IMR-90 (cell line): ENCODE measurements around the gene NEURL1B. TPM values are rescaled to one million over a fixed set of nuclear protein-coding genes. Genes with fewer than 3 reads are reported as not detected.

Source experiments
- ATAC-seq: fragments of 200-7000 bp; cut with Tn5 transposase; 2 replicates; pipeline ENCODE4 v1.9.1; 2020; ENCODE audit warnings: low read depth, mild to moderate bottlenecking, moderate library complexity
- BruUV-seq: library from RNA; stranded (reverse); fragments of 400-500 nt; replicated peaks from 2 replicates; lab custom pipeline; 2021; lab: Mats Ljungman, UMichigan
- CTCF ChIA-PET: fragments of 300-600 bp; formaldehyde crosslinking; extraction: SDS; loops from one replicate; lab custom pipeline; 2021; ENCODE audit warnings: antibody characterized with exemption; lab: Yijun Ruan, JAX
- POLR2A ChIA-PET: fragments of 300-600 bp; sonication (Branson Sonifier 250); formaldehyde crosslinking; loops from one replicate; lab custom pipeline; 2022; ENCODE audit warnings: antibody characterized with exemption; ENCODE audit not compliant: unreplicated experiment; lab: Charles Lee
- DNase-seq: peaks from one replicate; pipeline ENCODE4 v3.0.0; 2013
- H2AFZ ChIP-seq: replicated peaks from 2 replicates; pipeline ENCODE3; 2013; ENCODE audit warnings: low read length, mild to moderate bottlenecking; ENCODE audit not compliant: poor library complexity
- H2AK5ac ChIP-seq: 2 replicates; pipeline ENCODE4 v1.6.1; 2013; ENCODE audit warnings: low read depth, low read length, inconsistent platforms
- H2AK9ac ChIP-seq: replicated peaks from 2 replicates; pipeline ENCODE3; 2013; ENCODE audit warnings: mild to moderate bottlenecking, low read depth, low read length, moderate library complexity; ENCODE audit not compliant: poor library complexity
- H2BK120ac ChIP-seq: 2 replicates; pipeline ENCODE4 v1.6.1; 2013; ENCODE audit warnings: low read depth, low read length, inconsistent platforms
- H2BK15ac ChIP-seq: 3 replicates; pipeline ENCODE4 v1.6.1; 2013; ENCODE audit warnings: low read depth, low read length, inconsistent platforms
- H2BK20ac ChIP-seq: 2 replicates; pipeline ENCODE4 v1.6.1; 2013; ENCODE audit warnings: low read depth, mild to moderate bottlenecking, inconsistent platforms, low read length, moderate library complexity
- H2BK5ac ChIP-seq: 2 replicates; pipeline ENCODE4 v1.6.1; 2013; ENCODE audit warnings: mild to moderate bottlenecking, low read depth, low read length, inconsistent platforms; ENCODE audit not compliant: poor library complexity, severe bottlenecking
- H3K14ac ChIP-seq: replicated peaks from 2 replicates; pipeline ENCODE4 v1.6.1; 2013; ENCODE audit warnings: low read depth, low read length, inconsistent platforms
- H3K18ac ChIP-seq: 2 replicates; pipeline ENCODE4 v1.6.1; 2013; ENCODE audit warnings: low read depth, low read length, control low read depth
- H3K23ac ChIP-seq: 2 replicates; pipeline ENCODE4 v1.6.1; 2013; ENCODE audit warnings: low read depth, low read length, inconsistent platforms
- H3K27ac ChIP-seq: 2 replicates; pipeline ENCODE4 v1.5.1; 2013; ENCODE audit warnings: mild to moderate bottlenecking, control low read depth, low read length; ENCODE audit not compliant: insufficient read depth
- H3K27me3 ChIP-seq: 2 replicates; pipeline ENCODE4 v1.6.1; 2013; ENCODE audit warnings: low read length; ENCODE audit not compliant: control insufficient read depth, insufficient read depth
- H3K36me3 ChIP-seq: 2 replicates; pipeline ENCODE4 v1.6.1; 2013; ENCODE audit warnings: low read length, mixed read lengths; ENCODE audit not compliant: control insufficient read depth, insufficient read depth
- H3K4ac ChIP-seq: 2 replicates; pipeline ENCODE4 v1.6.1; 2013; ENCODE audit warnings: low read depth, low read length, inconsistent platforms
- H3K4me1 ChIP-seq: 2 replicates; pipeline ENCODE4 v1.6.1; 2013; ENCODE audit warnings: low read length, mixed read lengths; ENCODE audit not compliant: control insufficient read depth, insufficient read depth
- H3K4me2 ChIP-seq: 2 replicates; pipeline ENCODE4 v1.6.1; 2013; ENCODE audit warnings: low read depth, mild to moderate bottlenecking, control low read depth, low read length, moderate library complexity
- H3K4me3 ChIP-seq: 2 replicates; pipeline ENCODE4 v1.5.1; 2013; ENCODE audit warnings: low read depth, mild to moderate bottlenecking, control low read depth, low read length, moderate library complexity; ENCODE audit not compliant: insufficient read depth
- H3K56ac ChIP-seq: 2 replicates; pipeline ENCODE4 v1.6.1; 2013; ENCODE audit warnings: low read length, inconsistent platforms; ENCODE audit not compliant: insufficient read depth; ENCODE audit errors: extremely low read depth
- H3K79me1 ChIP-seq, 2 experiments: 2 replicates each; pipeline ENCODE4 v1.6.1; 2013; ENCODE audit warnings: low read length in 2 of 2, inconsistent platforms in 1 of 2, low read depth in 1 of 2
- H3K9ac ChIP-seq: 2 replicates; pipeline ENCODE4 v1.6.1; 2013; ENCODE audit warnings: low read depth, low read length, control low read depth
- H3K9me1 ChIP-seq: 2 replicates; pipeline ENCODE4 v1.6.1; 2013; ENCODE audit warnings: low read length, inconsistent platforms; ENCODE audit not compliant: insufficient read depth
- H3K9me3 ChIP-seq: 2 replicates; pipeline ENCODE4 v1.6.1; 2013; ENCODE audit warnings: low read length; ENCODE audit not compliant: control insufficient read depth, insufficient read depth
- H4K20me1 ChIP-seq: 2 replicates; pipeline ENCODE4 v1.6.1; 2013; ENCODE audit warnings: low read length, inconsistent platforms; ENCODE audit not compliant: insufficient read depth
- H4K5ac ChIP-seq: 2 replicates; pipeline ENCODE4 v1.6.1; 2013; ENCODE audit warnings: mild to moderate bottlenecking, low read depth, low read length, control low read depth
- H4K8ac ChIP-seq, 2 experiments: 2 replicates each; pipeline ENCODE4 v1.6.1; 2013; ENCODE audit warnings: low read depth in 2 of 2, low read length in 2 of 2, control low read depth in 1 of 2, inconsistent platforms in 1 of 2
- H4K91ac ChIP-seq: 2 replicates; pipeline ENCODE4 v1.6.1; 2013; ENCODE audit warnings: low read depth, low read length, inconsistent platforms; ENCODE audit not compliant: insufficient read depth
- CEBPB ChIP-seq: IDR thresholded peaks from 2 replicates; pipeline ENCODE4 v1.6.1; 2012; ENCODE audit warnings: low read depth, low read length, improper control_type of control experiment
- CHD1 ChIP-seq: IDR thresholded peaks from 2 replicates; pipeline ENCODE4 v1.6.1; 2012; ENCODE audit warnings: low read depth, low read length, improper control_type of control experiment
- MAZ ChIP-seq: IDR thresholded peaks from 2 replicates; pipeline ENCODE4 v1.6.1; 2012; ENCODE audit warnings: low read depth, mild to moderate bottlenecking, low read length, improper control_type of control experiment, moderate library complexity, borderline replicate concordance
- POLR2A ChIP-seq: IDR thresholded peaks from 2 replicates; pipeline ENCODE4 v1.6.1; 2012; ENCODE audit warnings: mild to moderate bottlenecking, low read depth, low read length
- RAD21 ChIP-seq: IDR thresholded peaks from 2 replicates; pipeline ENCODE4 v1.6.1; 2012; ENCODE audit warnings: low read length, improper control_type of control experiment
- RCOR1 ChIP-seq: IDR thresholded peaks from 2 replicates; pipeline ENCODE4 v1.6.1; 2012; ENCODE audit warnings: mild to moderate bottlenecking, low read length, improper control_type of control experiment; ENCODE audit not compliant: insufficient replicate concordance
- RFX5 ChIP-seq: IDR thresholded peaks from 2 replicates; pipeline ENCODE4 v1.8.0; 2012; ENCODE audit warnings: low read depth, mild to moderate bottlenecking, low read length, moderate library complexity
- SMC3 ChIP-seq: fragments of 150-350 bp; IDR thresholded peaks from 2 replicates; pipeline ENCODE4 v1.6.1; 2016; ENCODE audit warnings: low read depth, mild to moderate bottlenecking, antibody characterized with exemption, low read length, moderate library complexity
- WGBS, 2 experiments: methylation state at CpG; one replicate each; pipeline versions ENCODE4 v1.1.5 to v1.1.7; 2013; ENCODE audit warnings: missing lambda C conversion rate in 2 of 2; ENCODE audit not compliant: insufficient read length in 1 of 2; ENCODE audit errors: extremely low coverage in 2 of 2; 5-methylcytosine and 5-hydroxymethylcytosine counted together
- dilution Hi-C: fragments of 300-500 bp; cut with HindIII; formaldehyde crosslinking; loops from one replicate; pipeline ENCODE4 v1.14.3; 2018; ENCODE audit warnings: low sequenced_read_pairs; ENCODE audit not compliant: unreplicated experiment
- in situ Hi-C: fragments of 300-500 bp; cut with MboI; formaldehyde crosslinking; loops from 3 replicates; pipeline ENCODE4 v1.14.3; 2019; ENCODE audit warnings: low sequenced_read_pairs, inconsistent platforms, mixed read lengths
- intact Hi-C: fragments of 100-400 bp; cut with micrococcal nuclease; formaldehyde crosslinking; loops from 2 replicates; pipeline ENCODE4 v1.10.0; 2022
- polyA plus RNA-seq, 3 experiments: library from polyadenylated mRNA; depleted of rRNA; stranded (reverse); fragments of >200 nt; gene quantifications; 2 replicates each; pipeline ENCODE4 v1.2.3, GENCODE V29; 2012; ENCODE audit warnings: low replicate concordance in 1 of 3
- total RNA-seq: library from RNA; depleted of rRNA; stranded (reverse); fragments of >200 nt; gene quantifications from 2 replicates; pipeline ENCODE4 v1.2.3, GENCODE V29; 2012
- TF ChIP-seq, protein P1 (sequence below): fragments of 150-350 bp; IDR thresholded peaks from 2 replicates; pipeline ENCODE4 v1.6.1; 2017; ENCODE audit warnings: mild to moderate bottlenecking, antibody characterized with exemption, low read length, low read depth
- TF ChIP-seq, protein P2 (sequence below): fragments of 150-350 bp; IDR thresholded peaks from 2 replicates; pipeline ENCODE4 v1.6.1; 2016; ENCODE audit warnings: low read depth, mild to moderate bottlenecking, low read length, moderate library complexity, borderline replicate concordance
- TF ChIP-seq, protein P3 (sequence below): conservative IDR thresholded peaks from 2 replicates; pipeline ENCODE4 v1.5.1; 2012; ENCODE audit warnings: mild to moderate bottlenecking, low read depth, low read length, improper control_type of control experiment

Gene NEURL1B
- total and polyA plus RNA-seq, 2 of the 4 experiments (the other 2 are of a cell fraction) = 1.8 to 2.8 TPM

DNA sequence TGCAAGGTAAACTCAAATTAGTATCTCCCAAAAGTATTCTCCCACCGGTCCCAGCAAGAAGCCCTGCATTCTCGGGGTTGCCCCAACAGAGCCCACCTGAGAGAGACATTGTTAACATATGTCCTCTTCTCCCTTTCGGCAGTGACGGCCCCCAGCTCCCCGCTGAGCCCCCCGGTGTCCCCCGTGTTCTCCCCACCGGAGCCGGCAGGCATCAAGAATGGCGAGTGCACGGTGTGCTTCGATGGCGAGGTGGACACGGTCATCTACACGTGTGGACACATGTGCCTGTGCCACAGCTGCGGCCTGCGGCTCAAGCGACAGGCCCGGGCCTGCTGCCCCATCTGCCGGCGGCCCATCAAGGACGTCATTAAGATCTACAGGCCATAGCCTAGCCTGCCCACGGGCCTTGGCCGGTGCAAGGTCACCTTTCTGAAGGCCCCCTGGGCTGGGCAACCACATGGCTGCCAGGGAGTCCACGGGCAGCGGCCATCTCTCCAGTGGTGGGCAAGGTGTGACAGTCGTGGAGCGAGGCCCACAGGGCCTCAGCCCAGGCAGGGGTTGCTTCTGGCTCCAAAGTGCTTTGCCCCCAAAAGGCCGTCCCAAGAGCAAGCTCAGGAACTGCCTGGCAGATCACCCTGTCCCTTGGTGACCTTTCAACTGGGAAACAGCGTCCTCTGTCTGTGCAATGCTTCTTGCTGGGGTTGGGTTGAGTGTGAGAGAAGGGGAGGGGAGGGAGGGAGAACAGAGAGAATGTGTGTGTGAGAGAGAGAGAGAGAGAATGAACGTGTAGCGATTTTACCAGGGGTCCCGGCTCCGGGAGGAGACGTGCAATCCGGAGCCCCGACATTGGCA is 45.7 kb downstream of the NEURL1B start:
- Histone ChIP-seq H3K23ac (no peak overlapping the region), H2BK120ac (no peak overlapping the region), H2AK9ac (no peak overlapping the region), H3K27me3 (no peaks in the 10 kb centered on the region), H4K8ac (no peak overlapping the region), H2BK5ac (no peak overlapping the region), H4K20me1 (no peaks in the 10 kb centered on the region), H3K9ac (no peak overlapping the region), H2BK20ac (no peak overlapping the region), H3K18ac (no peak overlapping the region), H2AFZ (no peak overlapping the region), H3K9me3 (no peaks in the 10 kb centered on the region), H4K91ac (no peak overlapping the region), H3K56ac (no peak overlapping the region), H3K36me3 (no peaks in the 10 kb centered on the region; the same call in 1 of the 2 replicates), H3K4ac (no peak overlapping the region), H3K14ac (no peak overlapping the region), H3K4me3 (no peak overlapping the region), H4K5ac (no peak overlapping the region), H3K27ac (no peak overlapping the region), H2AK5ac (no peak overlapping the region), H3K9me1 (no peaks in the 10 kb centered on the region), H3K4me2 (no peak overlapping the region), H3K79me1 (0 out of 4 replicates have a peak, but pooled peaks cover 0 to 6% of the 10 kb centered on the region in 2 experiments), H3K4me1 (peaks cover 2% of the 10 kb centered on the region; the same call in 1 of the 2 replicates), H2BK15ac (no peak overlapping the region)
- ChIA-PET CTCF (interaction anchor here (0.7 kb wide), 1 partner anchor 28 kb away, joined by 3 read pairs; no protein-coding TSS in a partner anchor), POLR2A (no interaction called here)
- dilution Hi-C loops (no loop called here), in situ Hi-C loops (no loop called here), intact Hi-C loops (no loop called here)
- DNase-seq (no peak), ATAC-seq (no peak)
- TF ChIP-seq POLR2A (no peak), MAZ (no peak), CEBPB (no peak), CHD1 (no peak), RFX5 (no peak), SMC3 (no peak), RAD21 (no peak), RCOR1 (no peak)
- TF ChIP-seq, protein P1, sequence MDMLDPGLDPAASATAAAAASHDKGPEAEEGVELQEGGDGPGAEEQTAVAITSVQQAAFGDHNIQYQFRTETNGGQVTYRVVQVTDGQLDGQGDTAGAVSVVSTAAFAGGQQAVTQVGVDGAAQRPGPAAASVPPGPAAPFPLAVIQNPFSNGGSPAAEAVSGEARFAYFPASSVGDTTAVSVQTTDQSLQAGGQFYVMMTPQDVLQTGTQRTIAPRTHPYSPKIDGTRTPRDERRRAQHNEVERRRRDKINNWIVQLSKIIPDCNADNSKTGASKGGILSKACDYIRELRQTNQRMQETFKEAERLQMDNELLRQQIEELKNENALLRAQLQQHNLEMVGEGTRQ = no peak
- TF ChIP-seq, protein P2, sequence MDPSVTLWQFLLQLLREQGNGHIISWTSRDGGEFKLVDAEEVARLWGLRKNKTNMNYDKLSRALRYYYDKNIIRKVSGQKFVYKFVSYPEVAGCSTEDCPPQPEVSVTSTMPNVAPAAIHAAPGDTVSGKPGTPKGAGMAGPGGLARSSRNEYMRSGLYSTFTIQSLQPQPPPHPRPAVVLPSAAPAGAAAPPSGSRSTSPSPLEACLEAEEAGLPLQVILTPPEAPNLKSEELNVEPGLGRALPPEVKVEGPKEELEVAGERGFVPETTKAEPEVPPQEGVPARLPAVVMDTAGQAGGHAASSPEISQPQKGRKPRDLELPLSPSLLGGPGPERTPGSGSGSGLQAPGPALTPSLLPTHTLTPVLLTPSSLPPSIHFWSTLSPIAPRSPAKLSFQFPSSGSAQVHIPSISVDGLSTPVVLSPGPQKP = no peak
- TF ChIP-seq, protein P3, sequence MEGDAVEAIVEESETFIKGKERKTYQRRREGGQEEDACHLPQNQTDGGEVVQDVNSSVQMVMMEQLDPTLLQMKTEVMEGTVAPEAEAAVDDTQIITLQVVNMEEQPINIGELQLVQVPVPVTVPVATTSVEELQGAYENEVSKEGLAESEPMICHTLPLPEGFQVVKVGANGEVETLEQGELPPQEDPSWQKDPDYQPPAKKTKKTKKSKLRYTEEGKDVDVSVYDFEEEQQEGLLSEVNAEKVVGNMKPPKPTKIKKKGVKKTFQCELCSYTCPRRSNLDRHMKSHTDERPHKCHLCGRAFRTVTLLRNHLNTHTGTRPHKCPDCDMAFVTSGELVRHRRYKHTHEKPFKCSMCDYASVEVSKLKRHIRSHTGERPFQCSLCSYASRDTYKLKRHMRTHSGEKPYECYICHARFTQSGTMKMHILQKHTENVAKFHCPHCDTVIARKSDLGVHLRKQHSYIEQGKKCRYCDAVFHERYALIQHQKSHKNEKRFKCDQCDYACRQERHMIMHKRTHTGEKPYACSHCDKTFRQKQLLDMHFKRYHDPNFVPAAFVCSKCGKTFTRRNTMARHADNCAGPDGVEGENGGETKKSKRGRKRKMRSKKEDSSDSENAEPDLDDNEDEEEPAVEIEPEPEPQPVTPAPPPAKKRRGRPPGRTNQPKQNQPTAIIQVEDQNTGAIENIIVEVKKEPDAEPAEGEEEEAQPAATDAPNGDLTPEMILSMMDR = no peak
- WGBS, 2 experiments = 95% methylated on average over 15 of the region's 37 CpGs; no CpG with 5 or more reads in 1 of the 2 experiments
- no TSS peak for BruUV-seq
